Activated CD8-positive, alpha-beta T cell treated with anti-CD3 and anti-CD28 coated beads, Interleukin-2, amount 10 ng/mL, durations not matched to agents 7 days and 5 days (primary cell): ENCODE data around the gene FHOD3. TPM values are rescaled to one million over a fixed set of nuclear protein-coding genes. Genes with fewer than 3 reads are reported as not detected.
"Not testable (repeated sequence)": the region's sequence is repeated elsewhere in the genome, so short reads cannot be mapped to it uniquely, and the experiment has no call there.

Experiments
- ATAC-seq: fragments of 150-1000 bp; cut with Tn5 transposase; one replicate; pipeline ENCODE4 v1.10.0; 2021; ENCODE audit warnings: moderate library complexity
- CTCF ChIA-PET: fragments of 350-600 bp; sonication (Branson Sonifier 250); formaldehyde crosslinking; loops from one replicate; lab custom pipeline; 2021; ENCODE audit warnings: antibody characterized with exemption; lab: Charles Lee
- POLR2A ChIA-PET: fragments of 350-600 bp; sonication (Branson Sonifier 250); formaldehyde crosslinking; loops from one replicate; lab custom pipeline; 2021; ENCODE audit warnings: antibody characterized with exemption; lab: Charles Lee
- DNase-seq: peaks from one replicate; pipeline ENCODE4 v3.0.0-alpha.2; 2020
- H3K27ac Mint-ChIP-seq: one replicate; pipeline ENCODE4 v1.8.0; 2021; ENCODE audit warnings: mild to moderate bottlenecking, mixed read lengths
- H3K27me3 Mint-ChIP-seq: one replicate; pipeline ENCODE4 v1.8.0; 2021; ENCODE audit warnings: low read depth, mixed read lengths
- H3K36me3 Mint-ChIP-seq: one replicate; pipeline ENCODE4 v1.8.0; 2021; ENCODE audit warnings: low read depth, mixed read lengths
- H3K4me1 Mint-ChIP-seq: one replicate; pipeline ENCODE4 v1.8.0; 2021; ENCODE audit warnings: low read depth, mixed read lengths
- H3K4me3 Mint-ChIP-seq: one replicate; pipeline ENCODE4 v1.8.0; 2021; ENCODE audit warnings: mild to moderate bottlenecking, mixed read lengths
- H3K9me3 Mint-ChIP-seq: one replicate; pipeline ENCODE4 v1.8.0; 2022; ENCODE audit warnings: mixed read lengths; ENCODE audit not compliant: insufficient read depth
- total RNA-seq, 2 experiments: library from RNA; stranded (reverse); gene quantifications; one replicate each; pipeline ENCODE4 v1.2.3, GENCODE V29; 2021

The FHOD3 gene
- total RNA-seq, 2 experiments from 2014 or later: not detected

- Mint-ChIP-seq H3K27me3 (peaks cover 5% of the 10 kb centered on the region), H3K27ac (no peak overlapping the region), H3K4me3 (no peak overlapping the region), H3K9me3 (no peaks in the 10 kb centered on the region), H3K36me3 (no peaks in the 10 kb centered on the region), H3K4me1 (no peaks in the 10 kb centered on the region)
- no peak for ATAC-seq
- no peak for DNase-seq
- ChIA-PET CTCF (no interaction called here), POLR2A (no interaction called here)
Measured at GRCh38 chr18:36338403-36338933, 41.0 kb downstream of the FHOD3 start.

GRCh38 chr18:36340246-36340645 lies 42.7 kb downstream of the FHOD3 start:
- ATAC-seq: no peak
- POLR2A ChIA-PET: no interaction called here

GRCh38 chr18:36341944-36342343 lies 44.4 kb downstream of the FHOD3 start:
- ChIA-PET CTCF (no interaction called here), POLR2A (no interaction called here)
- no peaks in the 10 kb centered on the region for H3K9me3 Mint-ChIP-seq
- DNase-seq (no peak), ATAC-seq (no peak)
- H3K4me1 Mint-ChIP-seq: no peaks in the 10 kb centered on the region
- H3K36me3 Mint-ChIP-seq: no peaks in the 10 kb centered on the region
- no peak overlapping the region for H3K4me3 Mint-ChIP-seq
- H3K27ac Mint-ChIP-seq: no peak overlapping the region
- peaks cover 7% of the 10 kb centered on the region for H3K27me3 Mint-ChIP-seq

More at GRCh38 chr18:36340246-36340645, 42.7 kb downstream of the FHOD3 start:
- CTCF ChIA-PET: no interaction called here
- H3K36me3 Mint-ChIP-seq: no peaks in the 10 kb centered on the region
- no peak overlapping the region for H3K27ac Mint-ChIP-seq
- H3K9me3 Mint-ChIP-seq: no peaks in the 10 kb centered on the region
- H3K4me3 Mint-ChIP-seq: no peak overlapping the region
- H3K4me1 Mint-ChIP-seq: no peaks in the 10 kb centered on the region
- peaks cover 7% of the 10 kb centered on the region for H3K27me3 Mint-ChIP-seq
- no peak for DNase-seq

GRCh38 chr18:36348331-36348730 lies 50.8 kb downstream of the FHOD3 start:
- ChIA-PET CTCF (no interaction called here), POLR2A (no interaction called here)
- Mint-ChIP-seq H3K4me3 (no peak overlapping the region), H3K9me3 (no peaks in the 10 kb centered on the region), H3K4me1 (no peaks in the 10 kb centered on the region), H3K27ac (no peak overlapping the region), H3K36me3 (no peaks in the 10 kb centered on the region), H3K27me3 (peaks cover 5% of the 10 kb centered on the region)
- ATAC-seq: no peak
- no peak for DNase-seq

- no peaks in the 10 kb centered on the region for H3K9me3 Mint-ChIP-seq
- CTCF ChIA-PET: no interaction called here
- no peak overlapping the region for H3K27ac Mint-ChIP-seq
- H3K36me3 Mint-ChIP-seq: no peaks in the 10 kb centered on the region
- POLR2A ChIA-PET: no interaction called here
- H3K27me3 Mint-ChIP-seq: peaks cover 3% of the 10 kb centered on the region
- ATAC-seq: no peak
- H3K4me3 Mint-ChIP-seq: no peak overlapping the region
- no peaks in the 10 kb centered on the region for H3K4me1 Mint-ChIP-seq
- no peak for DNase-seq
Measured at GRCh38 chr18:36348971-36349417, 51.5 kb downstream of the FHOD3 start.

- Mint-ChIP-seq H3K9me3 (no peaks in the 10 kb centered on the region), H3K4me3 (no peak overlapping the region), H3K36me3 (no peaks in the 10 kb centered on the region), H3K27ac (no peak overlapping the region), H3K27me3 (peaks cover 3% of the 10 kb centered on the region), H3K4me1 (no peaks in the 10 kb centered on the region)
- ATAC-seq: no peak
- POLR2A ChIA-PET: no interaction called here
- no peak for DNase-seq
- CTCF ChIA-PET: no interaction called here
Measured at GRCh38 chr18:36349552-36349951, 52.0 kb downstream of the FHOD3 start.

GRCh38 chr18:36350251-36350651 lies 52.7 kb downstream of the FHOD3 start:
- ChIA-PET CTCF (no interaction called here), POLR2A (no interaction called here)
- Mint-ChIP-seq H3K27ac (no peak overlapping the region), H3K4me3 (no peak overlapping the region), H3K4me1 (no peaks in the 10 kb centered on the region), H3K9me3 (no peaks in the 10 kb centered on the region), H3K36me3 (no peaks in the 10 kb centered on the region), H3K27me3 (peaks cover 3% of the 10 kb centered on the region)
- no peak for DNase-seq
- no peak for ATAC-seq

GRCh38 chr18:36350839-36351469 lies 53.4 kb downstream of the FHOD3 start:
- H3K27ac Mint-ChIP-seq: no peak overlapping the region
- H3K4me1 Mint-ChIP-seq: no peaks in the 10 kb centered on the region
- DNase-seq: no peak
- POLR2A ChIA-PET: no interaction called here
- no peak for ATAC-seq
- no peaks in the 10 kb centered on the region for H3K36me3 Mint-ChIP-seq
- CTCF ChIA-PET: no interaction called here
- H3K27me3 Mint-ChIP-seq: peaks cover 3% of the 10 kb centered on the region
- no peaks in the 10 kb centered on the region for H3K9me3 Mint-ChIP-seq
- no peak overlapping the region for H3K4me3 Mint-ChIP-seq

- ATAC-seq: no peak
Measured at GRCh38 chr18:36352384-36352783, 54.9 kb downstream of the FHOD3 start.

GRCh38 chr18:36354989-36355388 lies 57.5 kb downstream of the FHOD3 start:
- Mint-ChIP-seq H3K36me3 (no peaks in the 10 kb centered on the region), H3K27me3 (peaks cover 3% of the 10 kb centered on the region), H3K4me3 (no peak overlapping the region), H3K4me1 (no peaks in the 10 kb centered on the region), H3K9me3 (no peaks in the 10 kb centered on the region), H3K27ac (no peak overlapping the region)
- ChIA-PET CTCF (no interaction called here), POLR2A (no interaction called here)
- ATAC-seq (no peak), DNase-seq (no peak)

More at GRCh38 chr18:36352384-36352783, 54.9 kb downstream of the FHOD3 start:
- no peak for DNase-seq
- ChIA-PET POLR2A (no interaction called here), CTCF (no interaction called here)
- Mint-ChIP-seq H3K4me1 (no peaks in the 10 kb centered on the region), H3K4me3 (no peak overlapping the region), H3K36me3 (no peaks in the 10 kb centered on the region), H3K9me3 (no peaks in the 10 kb centered on the region), H3K27me3 (peaks cover 3% of the 10 kb centered on the region), H3K27ac (no peak overlapping the region)

- H3K4me3 Mint-ChIP-seq: no peak overlapping the region
- ATAC-seq (no peak), DNase-seq (no peak)
- peaks cover 3% of the 10 kb centered on the region for H3K27me3 Mint-ChIP-seq
- H3K4me1 Mint-ChIP-seq: no peaks in the 10 kb centered on the region
- ChIA-PET POLR2A (no interaction called here), CTCF (no interaction called here)
- H3K27ac Mint-ChIP-seq: no peak overlapping the region
- no peaks in the 10 kb centered on the region for H3K36me3 Mint-ChIP-seq
- H3K9me3 Mint-ChIP-seq: no peaks in the 10 kb centered on the region
Measured at GRCh38 chr18:36355511-36355910, 58.0 kb downstream of the FHOD3 start.

- H3K4me1 Mint-ChIP-seq, H3K27ac Mint-ChIP-seq, H3K4me3 Mint-ChIP-seq, POLR2A ChIA-PET, H3K36me3 Mint-ChIP-seq, ATAC-seq, H3K27me3 Mint-ChIP-seq, DNase-seq, CTCF ChIA-PET, H3K9me3 Mint-ChIP-seq: not testable (repeated sequence)
Measured at GRCh38 chr18:36356741-36357140, 59.2 kb downstream of the FHOD3 start.

- no peak overlapping the region for H3K4me3 Mint-ChIP-seq
- no peaks in the 10 kb centered on the region for H3K36me3 Mint-ChIP-seq
- H3K27ac Mint-ChIP-seq: no peak overlapping the region
- DNase-seq (no peak), ATAC-seq (no peak)
- ChIA-PET CTCF (no interaction called here), POLR2A (no interaction called here)
- no peaks in the 10 kb centered on the region for H3K27me3 Mint-ChIP-seq
- no peaks in the 10 kb centered on the region for H3K4me1 Mint-ChIP-seq
- H3K9me3 Mint-ChIP-seq: no peaks in the 10 kb centered on the region
Measured at GRCh38 chr18:36358141-36358540, 60.6 kb downstream of the FHOD3 start.
